KMS-11 (cell line): ENCODE measurements around the gene NRXN3.

ENCODE experiments used
- H2AFZ ChIP-seq: fragments of 200-600 bp; sonication (generic); 2 replicates; pipeline ENCODE4 v1.6.1; 2016; ENCODE audit warnings: antibody characterized with exemption, mixed run types, low read depth
- H3K27ac ChIP-seq: fragments of 200-600 bp; sonication (generic); 2 replicates; pipeline ENCODE4 v1.6.1; 2016; ENCODE audit warnings: mild to moderate bottlenecking, mixed run types
- H3K27me3 ChIP-seq: fragments of 200-600 bp; sonication (generic); 2 replicates; pipeline ENCODE4 v1.6.1; 2017; ENCODE audit warnings: mild to moderate bottlenecking, low read depth, mixed run types, moderate library complexity; ENCODE audit not compliant: insufficient read depth
- H3K36me3 ChIP-seq: fragments of 200-600 bp; sonication (generic); 2 replicates; pipeline ENCODE4 v1.6.1; 2017; ENCODE audit warnings: mild to moderate bottlenecking, mixed run types; ENCODE audit not compliant: insufficient read depth
- H3K4me1 ChIP-seq: fragments of 200-600 bp; sonication (generic); 2 replicates; pipeline ENCODE4 v1.6.1; 2016; ENCODE audit warnings: mild to moderate bottlenecking, low read depth, mixed run types; ENCODE audit not compliant: poor library complexity, severe bottlenecking
- H3K4me2 ChIP-seq: fragments of 200-600 bp; sonication (generic); 2 replicates; pipeline ENCODE4 v1.7.0; 2016; ENCODE audit warnings: mild to moderate bottlenecking, mixed run types
- H3K4me3 ChIP-seq: fragments of 200-600 bp; sonication (generic); IDR thresholded peaks from 2 replicates; pipeline ENCODE4 v1.6.1; 2017; ENCODE audit warnings: low read depth, low read length, mixed read lengths; ENCODE audit not compliant: insufficient read depth
- H3K79me2 ChIP-seq: fragments of 200-600 bp; sonication (generic); 2 replicates; pipeline ENCODE4 v1.6.1; 2016; ENCODE audit warnings: low read depth, mixed run types; ENCODE audit not compliant: insufficient read depth
- H3K9ac ChIP-seq: fragments of 200-600 bp; sonication (generic); 2 replicates; pipeline ENCODE4 v1.6.1; 2016; ENCODE audit warnings: mild to moderate bottlenecking, mixed run types
- H4K20me1 ChIP-seq: fragments of 200-600 bp; sonication (generic); 2 replicates; pipeline ENCODE4 v1.6.1; 2016; ENCODE audit warnings: mild to moderate bottlenecking, mixed run types; ENCODE audit not compliant: insufficient read depth
- TF ChIP-seq, protein P1 (sequence below): fragments of 200-600 bp; sonication (generic); conservative IDR thresholded peaks from 2 replicates; pipeline ENCODE4 v1.6.1; 2017; ENCODE audit warnings: low read depth, mild to moderate bottlenecking, antibody characterized with exemption, low read length, moderate library complexity, mixed read lengths

NRXN3 gene

GRCh38 chr14:78904094-78904493 is 733.9 kb downstream of the NRXN3 start:
- no peak overlapping the region for H3K9ac ChIP-seq
- no peak overlapping the region for H3K27ac ChIP-seq
- TF ChIP-seq, protein P1, sequence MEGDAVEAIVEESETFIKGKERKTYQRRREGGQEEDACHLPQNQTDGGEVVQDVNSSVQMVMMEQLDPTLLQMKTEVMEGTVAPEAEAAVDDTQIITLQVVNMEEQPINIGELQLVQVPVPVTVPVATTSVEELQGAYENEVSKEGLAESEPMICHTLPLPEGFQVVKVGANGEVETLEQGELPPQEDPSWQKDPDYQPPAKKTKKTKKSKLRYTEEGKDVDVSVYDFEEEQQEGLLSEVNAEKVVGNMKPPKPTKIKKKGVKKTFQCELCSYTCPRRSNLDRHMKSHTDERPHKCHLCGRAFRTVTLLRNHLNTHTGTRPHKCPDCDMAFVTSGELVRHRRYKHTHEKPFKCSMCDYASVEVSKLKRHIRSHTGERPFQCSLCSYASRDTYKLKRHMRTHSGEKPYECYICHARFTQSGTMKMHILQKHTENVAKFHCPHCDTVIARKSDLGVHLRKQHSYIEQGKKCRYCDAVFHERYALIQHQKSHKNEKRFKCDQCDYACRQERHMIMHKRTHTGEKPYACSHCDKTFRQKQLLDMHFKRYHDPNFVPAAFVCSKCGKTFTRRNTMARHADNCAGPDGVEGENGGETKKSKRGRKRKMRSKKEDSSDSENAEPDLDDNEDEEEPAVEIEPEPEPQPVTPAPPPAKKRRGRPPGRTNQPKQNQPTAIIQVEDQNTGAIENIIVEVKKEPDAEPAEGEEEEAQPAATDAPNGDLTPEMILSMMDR, result no peak
- no peaks in the 10 kb centered on the region for H3K36me3 ChIP-seq
- no peaks in the 10 kb centered on the region for H4K20me1 ChIP-seq
- H3K79me2 ChIP-seq, result no peaks in the 10 kb centered on the region
- no peak overlapping the region for H3K4me2 ChIP-seq
- no peak overlapping the region for H2AFZ ChIP-seq
- H3K27me3 ChIP-seq, result no peaks in the 10 kb centered on the region
- no peaks in the 10 kb centered on the region for H3K4me1 ChIP-seq
- no peak overlapping the region for H3K4me3 ChIP-seq

GRCh38 chr14:78917462-78917861 is 747.3 kb downstream of the NRXN3 start:
- no peaks in the 10 kb centered on the region for H3K27me3 ChIP-seq
- H3K4me1 ChIP-seq, result no peaks in the 10 kb centered on the region
- H3K79me2 ChIP-seq, result no peaks in the 10 kb centered on the region
- H2AFZ ChIP-seq, result no peak overlapping the region
- TF ChIP-seq, protein P1, result no peak
- no peaks in the 10 kb centered on the region for H3K36me3 ChIP-seq
- no peak overlapping the region for H3K9ac ChIP-seq
- no peak overlapping the region for H3K4me2 ChIP-seq
- H4K20me1 ChIP-seq, result no peaks in the 10 kb centered on the region
- H3K4me3 ChIP-seq, result no peak overlapping the region
- no peak overlapping the region for H3K27ac ChIP-seq

DNA sequence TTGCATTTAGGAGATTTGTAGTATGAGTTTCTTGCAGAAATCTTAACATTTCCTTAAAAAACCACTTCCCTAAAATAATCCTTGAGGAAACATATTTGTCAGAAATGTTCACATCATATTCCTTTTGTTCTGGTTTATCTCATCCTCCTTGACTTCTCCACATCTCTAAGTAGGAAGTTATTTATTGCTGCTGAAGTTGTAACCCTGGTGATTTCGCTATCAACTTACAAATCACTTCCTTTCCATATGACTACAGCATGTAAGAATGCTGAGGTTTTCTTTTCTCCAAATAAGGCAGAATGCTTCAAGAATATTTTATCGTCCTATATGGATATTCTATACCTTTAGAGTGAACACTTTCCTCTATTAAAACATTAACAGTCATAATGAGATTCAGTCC is 751.7 kb downstream of the NRXN3 start:
- TF ChIP-seq, protein P1, result no peak
- no peaks in the 10 kb centered on the region for H4K20me1 ChIP-seq
- H3K4me1 ChIP-seq, result no peaks in the 10 kb centered on the region
- no peak overlapping the region for H2AFZ ChIP-seq
- H3K4me3 ChIP-seq, result no peak overlapping the region
- no peaks in the 10 kb centered on the region for H3K27me3 ChIP-seq
- H3K36me3 ChIP-seq, result no peaks in the 10 kb centered on the region
- no peak overlapping the region for H3K4me2 ChIP-seq
- H3K27ac ChIP-seq, result no peak overlapping the region
- no peaks in the 10 kb centered on the region for H3K79me2 ChIP-seq
- no peak overlapping the region for H3K9ac ChIP-seq

GRCh38 chr14:78927261-78927660 is 757.1 kb downstream of the NRXN3 start:
- H3K9ac ChIP-seq, result no peak overlapping the region
- TF ChIP-seq, protein P1, result no peak
- H3K4me1 ChIP-seq, result no peaks in the 10 kb centered on the region
- H3K4me2 ChIP-seq, result no peak overlapping the region
- no peaks in the 10 kb centered on the region for H3K36me3 ChIP-seq
- H3K27me3 ChIP-seq, result no peaks in the 10 kb centered on the region
- no peak overlapping the region for H3K4me3 ChIP-seq
- H3K27ac ChIP-seq, result no peak overlapping the region
- no peaks in the 10 kb centered on the region for H3K79me2 ChIP-seq
- H2AFZ ChIP-seq, result no peak overlapping the region
- no peaks in the 10 kb centered on the region for H4K20me1 ChIP-seq

DNA sequence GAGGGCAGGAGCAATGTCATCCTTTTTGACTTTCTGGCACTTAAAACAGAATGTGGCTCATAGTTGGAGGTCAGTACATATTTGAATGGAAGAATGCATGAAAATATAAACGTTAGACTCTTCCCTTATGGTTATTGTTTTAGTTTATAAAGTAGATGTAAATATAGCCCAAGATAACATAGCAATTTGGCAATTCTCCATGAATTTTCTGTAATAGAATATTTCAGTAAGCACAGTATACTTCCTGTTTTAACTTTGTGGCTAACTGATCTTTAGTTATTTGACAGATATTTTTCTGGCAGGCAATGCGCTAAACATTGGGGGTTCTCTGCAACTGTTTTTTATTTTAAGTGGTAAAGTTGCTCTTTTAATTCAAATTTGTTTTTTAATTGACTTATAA is 763.0 kb downstream of the NRXN3 start:
- TF ChIP-seq, protein P1, result no peak
- Histone ChIP-seq H3K79me2 (no peaks in the 10 kb centered on the region), H3K4me3 (no peak overlapping the region), H3K27ac (no peak overlapping the region), H3K36me3 (no peaks in the 10 kb centered on the region; the same call in 1 of the 2 replicates), H3K4me1 (no peaks in the 10 kb centered on the region), H2AFZ (no peak overlapping the region), H3K27me3 (no peaks in the 10 kb centered on the region), H3K9ac (no peak overlapping the region), H4K20me1 (no peaks in the 10 kb centered on the region), H3K4me2 (no peak overlapping the region)
